Peyer's patch (tissue), 4 donors: Measurements from ENCODE around the gene CLDN1. TPM values are rescaled to one million over a fixed set of nuclear protein-coding genes. Genes with fewer than 3 reads are reported as not detected.

ENCODE experiments used
- DNase-seq, 3 donors: peaks; one replicate each; pipeline ENCODE4 v3.0.0-alpha.2; 2017 to 2019
- H3K27ac ChIP-seq, 4 donors: fragments of 200-600 bp; sonication (generic); one replicate each; pipeline ENCODE4 v1.5.1; 2016 to 2019
- H3K27me3 ChIP-seq, 2 donors: fragments of 200-600 bp; sonication (generic); one replicate each; pipeline ENCODE4 v1.5.1; 2019
- H3K36me3 ChIP-seq, 3 donors: fragments of 200-600 bp; sonication (generic); one replicate each; pipeline ENCODE4 v1.5.1; 2016 to 2019
- H3K4me1 ChIP-seq, 4 donors: fragments of 200-600 bp; sonication (generic); one replicate each; pipeline ENCODE4 v1.5.1; 2016 to 2019
- H3K4me3 ChIP-seq, 4 donors: fragments of 200-600 bp; sonication (generic); 1 replicate in 3 of 4; 2 replicates in 1 of 4; pipeline ENCODE4 v1.5.1; 2016 to 2019; ENCODE audit warnings: mild to moderate bottlenecking in 1 of 4
- H3K9me3 ChIP-seq, 4 donors: fragments of 200-600 bp; sonication (generic); one replicate each; pipeline ENCODE4 v1.5.1; 2016 to 2019; ENCODE audit warnings: mild to moderate bottlenecking in 1 of 4
- POLR2A ChIP-seq, 2 donors: fragments of 450-650 bp; IDR thresholded peaks; one replicate each; pipeline ENCODE4 v1.5.1; 2017; ENCODE audit warnings: antibody characterized with exemption in 2 of 2, mild to moderate bottlenecking in 2 of 2, moderate library complexity in 2 of 2
- total RNA-seq, 4 donors: library from RNA; depleted of rRNA; stranded (reverse); fragments of >200 nt; gene quantifications; one replicate each; pipeline ENCODE4 v1.1.0, GENCODE V29; 2016
- TF ChIP-seq, protein P1 (sequence below), 6 experiments: fragments of 450-650 bp in 4 of 6; fragments of 200-600 bp in 2 of 6; sonication (generic) in 1 of 6; IDR thresholded peaks; one replicate each; pipeline ENCODE4 v1.5.1; 2017 to 2019; ENCODE audit warnings: antibody characterized with exemption in 6 of 6, mild to moderate bottlenecking in 3 of 6, moderate library complexity in 1 of 6

Gene CLDN1
- total RNA-seq, 4 donors from 2014 or later, result 0.35 to 1.1 TPM; not detected in 2

DNA sequence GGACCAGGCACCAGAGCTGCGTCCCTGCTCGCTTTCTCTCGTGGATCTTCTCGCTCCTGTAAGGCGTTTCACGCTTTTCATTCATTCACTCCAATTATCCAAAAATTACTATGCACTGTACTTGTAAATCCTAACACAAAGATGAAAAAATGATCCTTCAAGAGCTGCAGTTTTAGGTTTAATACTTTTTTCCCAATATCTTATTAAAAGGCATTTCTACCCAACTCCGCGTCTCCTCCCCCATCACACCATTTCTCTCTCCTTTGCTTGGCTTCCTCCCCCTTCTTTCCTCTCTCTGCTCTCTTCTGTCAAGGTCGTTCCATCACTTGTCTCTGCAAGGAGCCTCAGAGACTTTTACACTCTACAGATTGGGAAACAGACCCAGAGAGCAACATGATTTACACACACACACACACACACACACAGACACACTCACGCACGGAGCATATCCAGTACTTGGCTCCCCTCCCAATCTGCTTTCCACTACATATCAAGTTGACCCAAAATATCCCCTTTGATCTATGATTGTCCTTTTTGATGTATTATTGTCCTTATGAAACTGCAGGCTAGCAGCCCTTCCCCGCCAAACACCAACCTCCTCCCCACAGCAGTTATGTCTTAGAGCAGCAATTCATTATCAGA is 479 bp upstream of the CLDN1 start:
- H3K27ac ChIP-seq, result no peak overlapping the region
- H3K4me3 ChIP-seq, result peak overlapping the region in 3 of 4 donors; percentile 32 to 71 (median 66)
- TF ChIP-seq, protein P1, sequence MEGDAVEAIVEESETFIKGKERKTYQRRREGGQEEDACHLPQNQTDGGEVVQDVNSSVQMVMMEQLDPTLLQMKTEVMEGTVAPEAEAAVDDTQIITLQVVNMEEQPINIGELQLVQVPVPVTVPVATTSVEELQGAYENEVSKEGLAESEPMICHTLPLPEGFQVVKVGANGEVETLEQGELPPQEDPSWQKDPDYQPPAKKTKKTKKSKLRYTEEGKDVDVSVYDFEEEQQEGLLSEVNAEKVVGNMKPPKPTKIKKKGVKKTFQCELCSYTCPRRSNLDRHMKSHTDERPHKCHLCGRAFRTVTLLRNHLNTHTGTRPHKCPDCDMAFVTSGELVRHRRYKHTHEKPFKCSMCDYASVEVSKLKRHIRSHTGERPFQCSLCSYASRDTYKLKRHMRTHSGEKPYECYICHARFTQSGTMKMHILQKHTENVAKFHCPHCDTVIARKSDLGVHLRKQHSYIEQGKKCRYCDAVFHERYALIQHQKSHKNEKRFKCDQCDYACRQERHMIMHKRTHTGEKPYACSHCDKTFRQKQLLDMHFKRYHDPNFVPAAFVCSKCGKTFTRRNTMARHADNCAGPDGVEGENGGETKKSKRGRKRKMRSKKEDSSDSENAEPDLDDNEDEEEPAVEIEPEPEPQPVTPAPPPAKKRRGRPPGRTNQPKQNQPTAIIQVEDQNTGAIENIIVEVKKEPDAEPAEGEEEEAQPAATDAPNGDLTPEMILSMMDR (IDR thresholded peaks at IDR 0.05), result no peak
- TF ChIP-seq POLR2A (IDR thresholded peaks at IDR 0.05), result no peak
- no peaks in the 10 kb centered on the region for H3K27me3 ChIP-seq
- H3K4me1 ChIP-seq, result peaks cover 0 to 9% (median 0%) of the 10 kb centered on the region in 4 donors
- H3K9me3 ChIP-seq, result no peaks in the 10 kb centered on the region
- DNase-seq, result no peak
- no peaks in the 10 kb centered on the region for H3K36me3 ChIP-seq

DNA sequence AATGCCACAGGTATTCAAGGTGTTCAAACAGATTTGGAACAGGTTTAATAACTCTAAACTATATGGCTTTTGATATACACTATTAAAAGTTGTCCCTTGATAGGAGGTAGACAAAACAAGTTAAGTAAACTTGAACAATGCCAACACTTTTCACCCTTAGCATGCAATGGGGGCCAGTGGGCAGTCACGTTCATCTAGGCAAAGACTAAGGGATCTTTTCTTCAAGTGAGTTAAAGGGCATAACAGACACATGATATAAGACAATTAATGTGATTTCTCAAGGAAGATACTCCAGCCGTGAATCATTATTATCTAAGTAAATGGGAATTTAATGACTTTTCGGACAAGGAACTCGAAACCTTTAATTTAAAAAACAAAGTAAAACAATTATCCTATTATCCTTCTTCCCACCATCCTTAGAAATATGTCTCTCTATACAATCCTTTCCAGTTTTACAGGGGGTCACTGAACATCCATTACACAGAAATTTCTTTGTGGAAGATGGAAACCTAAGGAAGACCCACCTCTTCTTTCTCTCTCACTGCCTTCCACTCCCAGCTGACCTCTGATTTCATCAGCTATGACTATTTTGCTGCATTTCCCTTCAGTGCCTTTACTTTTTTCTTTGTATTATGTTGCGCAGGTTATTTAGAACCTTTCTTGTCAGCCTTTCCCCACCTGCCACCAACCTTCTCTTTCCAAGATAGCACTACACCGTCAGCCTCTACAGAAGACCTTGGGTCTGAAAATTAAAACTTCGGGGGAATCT is 1.5 kb downstream of the CLDN1 start:
- Histone ChIP-seq H3K27ac (no peak overlapping the region), H3K36me3 (no peaks in the 10 kb centered on the region), H3K4me3 (no peak overlapping the region), H3K9me3 (no peaks in the 10 kb centered on the region), H3K4me1 (peaks cover 0 to 9% (median 0%) of the 10 kb centered on the region in 4 donors), H3K27me3 (no peaks in the 10 kb centered on the region)
- no peak for TF ChIP-seq POLR2A (IDR thresholded peaks at IDR 0.05)
- TF ChIP-seq, protein P1 (IDR thresholded peaks at IDR 0.05), result no peak
- no peak for DNase-seq

DNA sequence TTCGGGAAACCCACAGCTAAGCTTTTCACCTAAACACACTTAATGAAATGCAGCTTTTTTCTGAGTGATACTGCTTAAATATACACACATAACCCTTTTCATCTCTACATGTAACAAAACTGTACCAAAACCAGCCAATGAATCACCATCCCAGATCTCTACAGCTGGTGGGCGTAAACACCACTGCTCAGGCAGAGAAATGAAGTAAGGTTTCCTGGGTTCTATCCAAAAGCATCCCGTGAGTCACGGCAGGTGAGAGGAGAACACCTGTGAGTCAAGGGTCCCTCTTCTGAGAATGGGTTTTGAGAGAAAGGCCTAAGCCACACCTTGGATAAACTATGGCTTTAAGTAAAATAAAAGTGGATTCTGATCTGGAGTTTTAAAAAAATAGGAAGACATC is 2.6 kb downstream of the CLDN1 start:
- Histone ChIP-seq H3K4me1 (peaks cover 0 to 9% (median 0%) of the 10 kb centered on the region in 4 donors), H3K36me3 (no peaks in the 10 kb centered on the region), H3K27me3 (no peaks in the 10 kb centered on the region), H3K27ac (no peak overlapping the region), H3K4me3 (peak overlapping the region in 1 of 4 donors; percentile 12), H3K9me3 (no peaks in the 10 kb centered on the region)
- TF ChIP-seq, protein P1 (IDR thresholded peaks at IDR 0.05), result no peak
- TF ChIP-seq POLR2A (IDR thresholded peaks at IDR 0.05), result no peak
- no peak for DNase-seq

DNA sequence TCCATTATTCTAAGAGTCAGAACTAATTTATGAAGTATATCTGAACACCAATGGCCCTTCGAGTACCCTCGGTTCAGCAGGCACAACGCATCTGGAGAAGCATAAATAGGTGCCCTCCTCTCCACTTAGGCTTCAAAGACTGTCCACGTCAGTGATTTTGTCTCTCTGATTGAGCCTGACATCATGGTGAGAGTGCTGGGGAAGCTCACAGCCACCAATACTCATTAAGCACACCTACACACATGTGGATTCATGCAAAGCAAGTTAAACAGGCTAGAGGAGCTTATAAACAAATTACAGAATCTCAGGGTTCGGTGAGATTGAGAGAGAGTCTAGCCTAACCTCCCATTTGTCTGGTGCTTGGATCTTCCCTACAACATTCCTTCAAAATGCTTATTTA is 3.6 kb downstream of the CLDN1 start:
- no peaks in the 10 kb centered on the region for H3K9me3 ChIP-seq
- H3K27ac ChIP-seq, result no peak overlapping the region
- H3K36me3 ChIP-seq, result no peaks in the 10 kb centered on the region
- no peaks in the 10 kb centered on the region for H3K27me3 ChIP-seq
- no peak for DNase-seq
- H3K4me1 ChIP-seq, result peaks cover 0 to 9% (median 0%) of the 10 kb centered on the region in 4 donors
- H3K4me3 ChIP-seq, result no peak overlapping the region
- TF ChIP-seq, protein P1 (IDR thresholded peaks at IDR 0.05), result no peak
- no peak for TF ChIP-seq POLR2A (IDR thresholded peaks at IDR 0.05)

DNA sequence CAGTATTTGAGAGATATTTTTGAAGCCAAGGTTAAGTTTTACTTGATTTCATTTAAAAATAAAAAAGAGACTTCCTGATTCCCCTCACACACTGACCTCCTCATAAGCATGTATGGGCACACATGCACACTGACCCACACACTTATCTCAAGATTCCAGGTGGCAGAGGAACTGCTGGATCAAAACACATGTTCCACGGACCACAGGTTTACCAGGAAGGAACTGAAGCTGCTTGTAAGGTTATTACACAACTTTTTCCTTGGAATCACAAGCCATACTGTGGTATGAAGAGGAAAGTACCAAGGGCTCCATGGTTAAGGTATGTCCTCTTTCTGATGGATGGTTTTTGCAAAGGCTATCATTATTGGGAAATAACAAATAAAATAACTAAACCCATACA is 7.5 kb downstream of the CLDN1 start:
- H3K36me3 ChIP-seq, result no peaks in the 10 kb centered on the region
- no peak overlapping the region for H3K4me3 ChIP-seq
- no peaks in the 10 kb centered on the region for H3K9me3 ChIP-seq
- DNase-seq, result no peak
- no peak for TF ChIP-seq POLR2A (IDR thresholded peaks at IDR 0.05)
- TF ChIP-seq, protein P1 (IDR thresholded peaks at IDR 0.05), result no peak
- no peak overlapping the region for H3K27ac ChIP-seq
- H3K4me1 ChIP-seq, result no peaks in the 10 kb centered on the region
- no peaks in the 10 kb centered on the region for H3K27me3 ChIP-seq
